T-helper 1 cell treated with Interleukin-12 subunit alpha and Interleukin-12 subunit beta and Interleukin-4 antibody, amounts not matched to agents 30 μg/mL and 1 μg/mL, for 36 hours (primary cell): ENCODE results near the gene RAB10.
"Not testable (repeated sequence)": the region's sequence is repeated elsewhere in the genome, so short reads cannot be mapped to it uniquely, and the experiment has no call there.

ENCODE experiments used
- H3K27ac Mint-ChIP-seq: one replicate; pipeline ENCODE4 v1.8.0; 2021; ENCODE audit warnings: mild to moderate bottlenecking, mixed read lengths
- H3K27me3 Mint-ChIP-seq: one replicate; pipeline ENCODE4 v1.8.0; 2021; ENCODE audit warnings: low read depth, mixed read lengths
- H3K36me3 Mint-ChIP-seq: one replicate; pipeline ENCODE4 v1.8.0; 2021; ENCODE audit warnings: low read depth, mixed read lengths
- H3K4me1 Mint-ChIP-seq: one replicate; pipeline ENCODE4 v1.8.0; 2021; ENCODE audit warnings: low read depth, mixed read lengths
- H3K4me3 Mint-ChIP-seq: one replicate; pipeline ENCODE4 v1.8.0; 2021; ENCODE audit warnings: mild to moderate bottlenecking, moderate library complexity, mixed read lengths
- H3K9me3 Mint-ChIP-seq: one replicate; pipeline ENCODE4 v1.8.0; 2021; ENCODE audit warnings: mixed read lengths

The RAB10 gene

GRCh38 chr2:26008851-26009566, 24.9 kb upstream of the RAB10 start:
- H3K27ac Mint-ChIP-seq: no peak overlapping the region
- H3K36me3 Mint-ChIP-seq: no peaks in the 10 kb centered on the region
- H3K4me1 Mint-ChIP-seq: peaks cover 6% of the 10 kb centered on the region
- peaks cover 5% of the 10 kb centered on the region for H3K9me3 Mint-ChIP-seq
- no peaks in the 10 kb centered on the region for H3K27me3 Mint-ChIP-seq
- H3K4me3 Mint-ChIP-seq: no peak overlapping the region

GRCh38 chr2:26009567-26009963, 24.3 kb upstream of the RAB10 start:
- Mint-ChIP-seq H3K4me1 (peaks cover 6% of the 10 kb centered on the region), H3K27ac (no peak overlapping the region), H3K36me3 (no peaks in the 10 kb centered on the region), H3K4me3 (no peak overlapping the region), H3K9me3 (peaks cover 5% of the 10 kb centered on the region), H3K27me3 (no peaks in the 10 kb centered on the region)

GRCh38 chr2:26010943-26011342, 22.9 kb upstream of the RAB10 start:
- no peak overlapping the region for H3K27ac Mint-ChIP-seq
- H3K4me3 Mint-ChIP-seq: no peak overlapping the region
- peaks cover 6% of the 10 kb centered on the region for H3K4me1 Mint-ChIP-seq
- no peaks in the 10 kb centered on the region for H3K36me3 Mint-ChIP-seq
- peaks cover 5% of the 10 kb centered on the region for H3K9me3 Mint-ChIP-seq
- no peaks in the 10 kb centered on the region for H3K27me3 Mint-ChIP-seq

- H3K4me3 Mint-ChIP-seq: no peak overlapping the region
- H3K27me3 Mint-ChIP-seq: no peaks in the 10 kb centered on the region
- no peak overlapping the region for H3K27ac Mint-ChIP-seq
- peaks cover 5% of the 10 kb centered on the region for H3K9me3 Mint-ChIP-seq
- H3K4me1 Mint-ChIP-seq: peaks cover 6% of the 10 kb centered on the region
- no peaks in the 10 kb centered on the region for H3K36me3 Mint-ChIP-seq
Measured at GRCh38 chr2:26011609-26011989, 22.3 kb upstream of the RAB10 start.

- H3K27me3 Mint-ChIP-seq: no peaks in the 10 kb centered on the region
- H3K36me3 Mint-ChIP-seq: no peaks in the 10 kb centered on the region
- no peak overlapping the region for H3K4me3 Mint-ChIP-seq
- H3K4me1 Mint-ChIP-seq: peaks cover 6% of the 10 kb centered on the region
- H3K9me3 Mint-ChIP-seq: peaks cover 5% of the 10 kb centered on the region
- no peak overlapping the region for H3K27ac Mint-ChIP-seq
Measured at GRCh38 chr2:26011990-26012856, 21.7 kb upstream of the RAB10 start.

- Mint-ChIP-seq H3K36me3 (no peaks in the 10 kb centered on the region), H3K27ac (no peak overlapping the region), H3K9me3 (peaks cover 5% of the 10 kb centered on the region), H3K27me3 (no peaks in the 10 kb centered on the region), H3K4me3 (no peak overlapping the region), H3K4me1 (peaks cover 7% of the 10 kb centered on the region)
Measured at GRCh38 chr2:26013668-26014067, 20.2 kb upstream of the RAB10 start.

- Mint-ChIP-seq H3K27ac (no peak overlapping the region), H3K4me3 (no peak overlapping the region), H3K9me3 (no peaks in the 10 kb centered on the region), H3K36me3 (no peaks in the 10 kb centered on the region), H3K4me1 (peaks cover 3% of the 10 kb centered on the region), H3K27me3 (peaks cover 3% of the 10 kb centered on the region)
Measured at GRCh38 chr2:26016012-26016705, 17.7 kb upstream of the RAB10 start.

GRCh38 chr2:26016706-26017045, 17.2 kb upstream of the RAB10 start:
- H3K4me1 Mint-ChIP-seq, H3K27me3 Mint-ChIP-seq, H3K9me3 Mint-ChIP-seq, H3K4me3 Mint-ChIP-seq, H3K36me3 Mint-ChIP-seq, H3K27ac Mint-ChIP-seq: not testable (repeated sequence)

GRCh38 chr2:26017464-26018183, 16.3 kb upstream of the RAB10 start:
- Mint-ChIP-seq H3K27me3 (peaks cover 3% of the 10 kb centered on the region), H3K4me3 (no peak overlapping the region), H3K27ac (no peak overlapping the region), H3K9me3 (no peaks in the 10 kb centered on the region), H3K4me1 (peaks cover 3% of the 10 kb centered on the region), H3K36me3 (no peaks in the 10 kb centered on the region)

GRCh38 chr2:26018184-26019055, 15.5 kb upstream of the RAB10 start:
- peaks cover 3% of the 10 kb centered on the region for H3K4me1 Mint-ChIP-seq
- H3K36me3 Mint-ChIP-seq: no peaks in the 10 kb centered on the region
- H3K9me3 Mint-ChIP-seq: no peaks in the 10 kb centered on the region
- H3K4me3 Mint-ChIP-seq: no peak overlapping the region
- peaks cover 3% of the 10 kb centered on the region for H3K27me3 Mint-ChIP-seq
- H3K27ac Mint-ChIP-seq: no peak overlapping the region

- H3K27ac Mint-ChIP-seq: no peak overlapping the region
- H3K27me3 Mint-ChIP-seq: peaks cover 3% of the 10 kb centered on the region
- no peaks in the 10 kb centered on the region for H3K9me3 Mint-ChIP-seq
- H3K36me3 Mint-ChIP-seq: no peaks in the 10 kb centered on the region
- no peak overlapping the region for H3K4me3 Mint-ChIP-seq
- peaks cover 3% of the 10 kb centered on the region for H3K4me1 Mint-ChIP-seq
Measured at GRCh38 chr2:26020231-26020640, 13.6 kb upstream of the RAB10 start.

GRCh38 chr2:26024260-26024659, 9.6 kb upstream of the RAB10 start:
- H3K27me3 Mint-ChIP-seq: peaks cover under 1% of the 10 kb centered on the region
- H3K9me3 Mint-ChIP-seq: no peaks in the 10 kb centered on the region
- no peak overlapping the region for H3K27ac Mint-ChIP-seq
- H3K4me3 Mint-ChIP-seq: no peak overlapping the region
- no peaks in the 10 kb centered on the region for H3K4me1 Mint-ChIP-seq
- no peaks in the 10 kb centered on the region for H3K36me3 Mint-ChIP-seq

- no peaks in the 10 kb centered on the region for H3K36me3 Mint-ChIP-seq
- no peak overlapping the region for H3K4me3 Mint-ChIP-seq
- no peaks in the 10 kb centered on the region for H3K9me3 Mint-ChIP-seq
- H3K4me1 Mint-ChIP-seq: no peaks in the 10 kb centered on the region
- no peaks in the 10 kb centered on the region for H3K27me3 Mint-ChIP-seq
- no peak overlapping the region for H3K27ac Mint-ChIP-seq
Measured at GRCh38 chr2:26025509-26025908, 8.4 kb upstream of the RAB10 start.

GRCh38 chr2:26028083-26028482, 5.8 kb upstream of the RAB10 start:
- H3K4me1 Mint-ChIP-seq, H3K27ac Mint-ChIP-seq, H3K4me3 Mint-ChIP-seq, H3K36me3 Mint-ChIP-seq, H3K27me3 Mint-ChIP-seq, H3K9me3 Mint-ChIP-seq: not testable (repeated sequence)
